Measurements from ENCODE around the gene RHOG.
A peak's percentile ranks its signal among the peaks of the same experiment; 100 is the strongest.

Gene RHOG

DNA sequence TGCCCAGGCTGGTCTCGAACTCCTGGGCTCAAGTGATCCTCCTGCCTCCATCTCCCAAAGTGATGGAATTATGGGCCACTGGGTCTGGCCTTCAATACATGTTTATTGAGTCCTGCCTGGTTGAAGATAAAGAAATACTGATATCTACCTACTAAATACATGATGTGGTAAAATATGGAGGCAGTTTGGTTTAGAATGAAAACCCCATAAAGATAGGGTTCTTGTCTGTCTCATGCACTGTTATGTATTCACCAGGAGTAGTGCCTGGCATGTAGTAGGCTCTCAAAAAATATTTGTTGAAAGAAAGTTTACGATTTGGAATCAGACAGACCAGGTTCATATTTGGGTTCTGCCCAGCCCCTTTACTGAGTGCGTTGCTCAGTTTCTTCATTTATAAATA is 35.9 kb upstream of the RHOG start:
- no peaks in the 10 kb centered on the region for H3K9me3 ChIP-seq
- H3K36me3 ChIP-seq = no peaks in the 10 kb centered on the region
- H3K27me3 ChIP-seq = no peaks in the 10 kb centered on the region
- no peak for DNase-seq
- H3K4me3 ChIP-seq (ENCODE audit: low read depth, low read length) = no peak overlapping the region
- no peaks in the 10 kb centered on the region; the same call in 1 of the 2 replicates for H3K4me1 ChIP-seq
- TF ChIP-seq, protein P1, sequence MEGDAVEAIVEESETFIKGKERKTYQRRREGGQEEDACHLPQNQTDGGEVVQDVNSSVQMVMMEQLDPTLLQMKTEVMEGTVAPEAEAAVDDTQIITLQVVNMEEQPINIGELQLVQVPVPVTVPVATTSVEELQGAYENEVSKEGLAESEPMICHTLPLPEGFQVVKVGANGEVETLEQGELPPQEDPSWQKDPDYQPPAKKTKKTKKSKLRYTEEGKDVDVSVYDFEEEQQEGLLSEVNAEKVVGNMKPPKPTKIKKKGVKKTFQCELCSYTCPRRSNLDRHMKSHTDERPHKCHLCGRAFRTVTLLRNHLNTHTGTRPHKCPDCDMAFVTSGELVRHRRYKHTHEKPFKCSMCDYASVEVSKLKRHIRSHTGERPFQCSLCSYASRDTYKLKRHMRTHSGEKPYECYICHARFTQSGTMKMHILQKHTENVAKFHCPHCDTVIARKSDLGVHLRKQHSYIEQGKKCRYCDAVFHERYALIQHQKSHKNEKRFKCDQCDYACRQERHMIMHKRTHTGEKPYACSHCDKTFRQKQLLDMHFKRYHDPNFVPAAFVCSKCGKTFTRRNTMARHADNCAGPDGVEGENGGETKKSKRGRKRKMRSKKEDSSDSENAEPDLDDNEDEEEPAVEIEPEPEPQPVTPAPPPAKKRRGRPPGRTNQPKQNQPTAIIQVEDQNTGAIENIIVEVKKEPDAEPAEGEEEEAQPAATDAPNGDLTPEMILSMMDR (IDR thresholded peaks at IDR 0.05; ENCODE audit: low read depth, low read length) = no peak

DNA sequence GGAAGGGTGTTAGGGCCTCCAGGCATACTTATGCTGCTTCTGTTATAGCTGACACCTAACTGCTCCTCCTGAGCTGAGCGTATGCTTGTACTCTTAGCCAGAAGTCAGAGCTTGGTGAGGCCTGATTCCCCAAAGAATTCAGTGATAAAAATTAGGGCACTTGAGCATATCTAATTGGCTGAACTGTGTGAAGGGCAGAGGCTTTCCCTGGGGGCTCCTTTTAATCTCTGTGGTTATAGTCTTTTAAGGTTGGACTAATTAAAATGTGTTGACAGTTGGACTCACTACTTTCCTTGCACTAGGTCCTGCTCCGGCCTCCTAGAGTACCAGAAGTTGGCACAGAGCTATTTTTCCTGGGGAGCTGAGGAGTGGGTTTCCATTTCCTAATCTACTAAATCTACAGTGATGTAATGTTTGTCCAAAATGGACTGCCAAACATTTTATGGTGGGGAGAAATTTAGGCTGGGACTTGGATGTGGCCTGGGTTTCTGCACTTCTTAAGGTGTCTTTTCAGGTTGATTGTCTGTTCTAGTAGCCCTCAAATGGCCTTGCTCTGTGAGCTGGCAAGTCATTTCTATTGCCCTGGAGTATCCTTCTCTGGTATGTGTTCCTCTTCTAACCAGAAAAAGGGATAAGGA is 33.1 kb upstream of the RHOG start:
- Histone ChIP-seq H3K27me3 (no peaks in the 10 kb centered on the region), H3K36me3 (no peaks in the 10 kb centered on the region), H3K4me3 (ENCODE audit: low read depth, low read length) (no peak overlapping the region), H3K9me3 (no peaks in the 10 kb centered on the region), H3K4me1 (no peaks in the 10 kb centered on the region)
- TF ChIP-seq, protein P1 (IDR thresholded peaks at IDR 0.05; ENCODE audit: low read depth, low read length) = no peak
- no peak for DNase-seq

DNA sequence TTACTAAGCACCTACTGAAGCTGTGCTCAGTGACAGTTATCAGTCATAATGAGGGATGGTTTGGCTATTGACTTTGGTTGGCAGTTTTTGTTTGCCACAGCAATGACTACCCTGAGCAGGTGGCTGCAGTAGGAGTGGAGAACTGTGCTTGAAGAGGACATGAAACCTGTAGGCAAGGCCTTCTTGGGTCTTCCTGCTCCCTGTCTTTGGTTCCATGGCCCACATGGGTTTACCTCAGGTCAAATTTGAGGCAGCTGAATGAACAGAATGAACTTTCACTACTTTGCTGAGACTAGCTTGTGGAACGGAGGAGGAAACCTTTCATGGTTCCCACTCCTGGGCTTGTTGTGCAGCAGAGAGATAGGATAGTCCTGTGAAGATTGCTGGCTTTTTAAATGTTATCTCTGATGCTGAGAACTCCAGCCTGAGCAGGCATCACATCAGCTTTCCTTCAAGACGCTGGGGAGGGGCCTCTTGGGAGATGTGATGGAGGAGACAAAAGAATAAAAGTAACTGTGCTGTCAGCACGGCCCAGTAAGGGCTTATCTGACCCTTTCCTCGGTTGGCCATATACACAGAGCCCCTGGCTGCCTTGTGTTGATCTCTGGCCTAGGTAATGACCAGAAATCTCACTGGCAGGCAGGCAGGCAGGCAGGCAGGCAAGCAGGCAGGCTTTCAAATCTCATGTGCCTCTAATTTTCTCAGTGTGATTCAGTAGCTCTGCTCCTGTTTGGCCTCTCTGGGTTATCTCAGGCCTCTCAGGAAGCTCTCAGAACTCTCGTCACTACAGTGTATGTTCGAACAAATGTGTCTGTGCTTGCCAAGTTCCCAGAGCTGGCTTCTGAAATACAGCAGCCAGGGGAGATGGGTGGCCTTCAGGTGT is 26.7 kb upstream of the RHOG start:
- no peaks in the 10 kb centered on the region for H3K9me3 ChIP-seq
- H3K4me3 ChIP-seq (ENCODE audit: low read depth, low read length) = no peak overlapping the region
- DNase-seq = peak; percentile 34
- TF ChIP-seq, protein P1 (IDR thresholded peaks at IDR 0.05; ENCODE audit: low read depth, low read length) = no peak
- H3K36me3 ChIP-seq = no peaks in the 10 kb centered on the region
- H3K27me3 ChIP-seq = no peaks in the 10 kb centered on the region
- peaks cover 4% of the 10 kb centered on the region for H3K4me1 ChIP-seq

DNA sequence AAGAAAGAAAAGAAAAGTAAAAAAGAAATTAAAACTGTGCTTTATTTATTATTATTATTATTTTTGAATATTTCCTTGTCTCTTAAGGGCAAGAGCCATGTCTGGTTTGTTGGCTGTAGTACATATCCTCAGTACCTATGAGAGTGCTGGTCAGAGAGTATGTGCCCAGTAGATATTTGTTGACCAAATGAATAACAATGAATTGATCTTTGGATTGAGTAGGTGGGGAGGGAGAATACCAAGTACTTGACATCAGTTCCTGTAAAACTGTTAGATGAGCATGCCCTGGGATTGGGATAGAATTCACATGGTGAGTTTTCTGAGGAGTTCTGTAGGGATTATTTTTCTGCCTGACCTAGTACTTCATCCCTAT is 26.1 kb upstream of the RHOG start:
- Histone ChIP-seq H3K4me3 (ENCODE audit: low read depth, low read length) (no peak overlapping the region), H3K27me3 (no peaks in the 10 kb centered on the region), H3K4me1 (peaks cover 4% of the 10 kb centered on the region), H3K9me3 (no peaks in the 10 kb centered on the region), H3K36me3 (no peaks in the 10 kb centered on the region)
- TF ChIP-seq, protein P1 (IDR thresholded peaks at IDR 0.05; ENCODE audit: low read depth, low read length) = no peak
- no peak for DNase-seq

DNA sequence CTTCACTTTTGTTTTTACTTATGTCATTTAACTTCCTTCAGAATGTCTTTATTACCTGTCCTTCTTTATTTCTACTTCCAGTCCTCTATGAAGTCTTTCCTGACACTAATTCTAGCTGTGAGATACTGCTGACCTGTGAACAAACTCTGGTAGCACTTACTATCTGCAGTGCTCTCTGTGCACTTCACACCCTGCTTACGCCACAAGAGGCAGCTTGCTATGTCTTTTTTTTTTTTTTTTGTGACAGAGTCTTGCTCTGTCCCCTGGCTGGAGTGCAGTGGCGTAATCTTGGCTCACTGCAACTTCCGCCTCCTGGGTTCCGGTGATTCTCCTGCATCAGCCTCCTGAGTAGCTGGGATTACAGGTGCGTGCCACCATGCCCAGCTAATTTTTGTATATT is 25.4 kb upstream of the RHOG start:
- no peaks in the 10 kb centered on the region for H3K36me3 ChIP-seq

More for the DNA sequence above, 25.4 kb upstream of the RHOG start:
- TF ChIP-seq, protein P1 (IDR thresholded peaks at IDR 0.05; ENCODE audit: low read depth, low read length) = no peak
- H3K4me3 ChIP-seq (ENCODE audit: low read depth, low read length) = no peak overlapping the region
- H3K27me3 ChIP-seq = no peaks in the 10 kb centered on the region
- DNase-seq = no peak
- H3K4me1 ChIP-seq = peaks cover 4% of the 10 kb centered on the region
- H3K9me3 ChIP-seq = no peaks in the 10 kb centered on the region

Data from BE2C (cell line).